Mucosa of rectum (tissue), 2 donors: ENCODE measurements around the gene ZNF536.
"Not testable (repeated sequence)": the region's sequence is repeated elsewhere in the genome, so short reads cannot be mapped to it uniquely, and the experiment has no call there.

Source experiments
- H3K27ac ChIP-seq, 2 donors: one replicate each; pipeline ENCODE4 v1.7.0; 2013; ENCODE audit warnings: inconsistent platforms in 2 of 2, low read depth in 2 of 2, low read length in 2 of 2
- H3K27me3 ChIP-seq, 2 donors: one replicate each; pipeline ENCODE4 v1.7.0; 2013; ENCODE audit warnings: low read length in 2 of 2; ENCODE audit not compliant: control insufficient read depth in 2 of 2, insufficient read depth in 2 of 2
- H3K36me3 ChIP-seq, 2 donors: one replicate each; pipeline ENCODE4 v1.7.0; 2013; ENCODE audit warnings: low read length in 2 of 2; ENCODE audit not compliant: control insufficient read depth in 2 of 2, insufficient read depth in 2 of 2
- H3K4me1 ChIP-seq, 2 donors: one replicate each; pipeline ENCODE4 v1.7.0; 2013; ENCODE audit warnings: low read length in 2 of 2, mild to moderate bottlenecking in 1 of 2; ENCODE audit not compliant: control insufficient read depth in 2 of 2, insufficient read depth in 2 of 2
- H3K4me3 ChIP-seq, 2 donors: one replicate each; pipeline ENCODE4 v1.7.0; 2013; ENCODE audit warnings: low read length in 2 of 2
- H3K9ac ChIP-seq, 2 donors: one replicate each; pipeline ENCODE4 v1.7.0; 2013; ENCODE audit warnings: low read length in 2 of 2, low read depth in 1 of 2, mild to moderate bottlenecking in 1 of 2
- H3K9me3 ChIP-seq, 2 donors: one replicate each; pipeline ENCODE4 v1.7.0; 2013; ENCODE audit warnings: low read length in 2 of 2; ENCODE audit not compliant: control insufficient read depth in 2 of 2
- donor health status: healthy.
- donor health status: Normal muscosa, but diverticular disease.

ZNF536 gene

GRCh38 chr19:30444686-30445232, 72.6 kb downstream of the ZNF536 start:
- Histone ChIP-seq H3K27ac (no peak overlapping the region), H3K27me3 (peaks cover 0 to 2% of the 10 kb centered on the region in 2 donors), H3K9ac (no peak overlapping the region), H3K4me1 (peaks cover 0 to 4% of the 10 kb centered on the region in 2 donors), H3K36me3 (no peaks in the 10 kb centered on the region), H3K9me3 (no peaks in the 10 kb centered on the region), H3K4me3 (no peak overlapping the region)

- no peak overlapping the region for H3K9ac ChIP-seq
- peaks cover 0 to 2% of the 10 kb centered on the region in 2 donors for H3K27me3 ChIP-seq
- H3K27ac ChIP-seq = no peak overlapping the region
- H3K4me1 ChIP-seq = peaks cover 0 to 4% of the 10 kb centered on the region in 2 donors
- no peak overlapping the region for H3K4me3 ChIP-seq
- no peaks in the 10 kb centered on the region for H3K9me3 ChIP-seq
- no peaks in the 10 kb centered on the region for H3K36me3 ChIP-seq
Measured at GRCh38 chr19:30445385-30445784, 73.2 kb downstream of the ZNF536 start.

GRCh38 chr19:30446120-30446519, 73.9 kb downstream of the ZNF536 start:
- not testable (repeated sequence) for H3K27me3 ChIP-seq, H3K9ac ChIP-seq, H3K4me1 ChIP-seq, H3K4me3 ChIP-seq, H3K27ac ChIP-seq, H3K36me3 ChIP-seq, H3K9me3 ChIP-seq

GRCh38 chr19:30446850-30447552, 74.8 kb downstream of the ZNF536 start:
- Histone ChIP-seq H3K27me3 (peaks cover 0 to 2% of the 10 kb centered on the region in 2 donors), H3K9me3 (no peaks in the 10 kb centered on the region), H3K27ac (no peak overlapping the region), H3K4me3 (no peak overlapping the region), H3K36me3 (no peaks in the 10 kb centered on the region), H3K9ac (no peak overlapping the region), H3K4me1 (peaks cover 0 to 4% of the 10 kb centered on the region in 2 donors)

GRCh38 chr19:30447553-30447870, 75.3 kb downstream of the ZNF536 start:
- Histone ChIP-seq H3K4me3 (no peak overlapping the region), H3K9ac (no peak overlapping the region), H3K36me3 (no peaks in the 10 kb centered on the region), H3K27me3 (peaks cover 0 to 2% of the 10 kb centered on the region in 2 donors), H3K27ac (no peak overlapping the region), H3K9me3 (no peaks in the 10 kb centered on the region), H3K4me1 (peaks cover 0 to 4% of the 10 kb centered on the region in 2 donors)

GRCh38 chr19:30448386-30449077, 76.3 kb downstream of the ZNF536 start:
- no peak overlapping the region for H3K4me3 ChIP-seq
- H3K9me3 ChIP-seq = no peaks in the 10 kb centered on the region
- peaks cover 0 to 4% of the 10 kb centered on the region in 2 donors for H3K4me1 ChIP-seq
- no peak overlapping the region for H3K27ac ChIP-seq
- H3K36me3 ChIP-seq = no peaks in the 10 kb centered on the region
- peaks cover 0 to 2% of the 10 kb centered on the region in 2 donors for H3K27me3 ChIP-seq
- no peak overlapping the region for H3K9ac ChIP-seq

- no peaks in the 10 kb centered on the region for H3K9me3 ChIP-seq
- H3K36me3 ChIP-seq = no peaks in the 10 kb centered on the region
- H3K27me3 ChIP-seq = peaks cover 0 to 2% of the 10 kb centered on the region in 2 donors
- H3K4me1 ChIP-seq = peaks cover 0 to 4% of the 10 kb centered on the region in 2 donors
- no peak overlapping the region for H3K27ac ChIP-seq
- H3K9ac ChIP-seq = no peak overlapping the region
- H3K4me3 ChIP-seq = no peak overlapping the region
Measured at GRCh38 chr19:30449078-30449590, 77.0 kb downstream of the ZNF536 start.

GRCh38 chr19:30449673-30450072, 77.5 kb downstream of the ZNF536 start:
- Histone ChIP-seq H3K9me3 (no peaks in the 10 kb centered on the region), H3K27ac (peak overlapping the region; percentile 4 to 13), H3K27me3 (peaks cover 0 to 2% of the 10 kb centered on the region in 2 donors), H3K36me3 (no peaks in the 10 kb centered on the region), H3K4me1 (peaks cover 0 to 4% of the 10 kb centered on the region in 2 donors), H3K4me3 (peak overlapping the region in 1 of 2 donors; percentile 41), H3K9ac (no peak overlapping the region)

GRCh38 chr19:30450100-30450499, 77.9 kb downstream of the ZNF536 start:
- Histone ChIP-seq H3K9ac (no peak overlapping the region), H3K27ac (peak overlapping the region in 1 of 2 donors; percentile 13)

GRCh38 chr19:30450835-30451321, 78.7 kb downstream of the ZNF536 start:
- Histone ChIP-seq H3K9me3 (no peaks in the 10 kb centered on the region), H3K27ac (peak overlapping the region in 1 of 2 donors; percentile 38), H3K27me3 (peaks cover 0 to 2% of the 10 kb centered on the region in 2 donors), H3K36me3 (no peaks in the 10 kb centered on the region), H3K4me3 (no peak overlapping the region), H3K9ac (no peak overlapping the region), H3K4me1 (peaks cover 0 to 4% of the 10 kb centered on the region in 2 donors)

More at GRCh38 chr19:30450100-30450499, 77.9 kb downstream of the ZNF536 start:
- Histone ChIP-seq H3K9me3 (no peaks in the 10 kb centered on the region), H3K27me3 (peaks cover 0 to 2% of the 10 kb centered on the region in 2 donors), H3K4me3 (peak overlapping the region in 1 of 2 donors; percentile 41), H3K36me3 (no peaks in the 10 kb centered on the region), H3K4me1 (peaks cover 0 to 4% of the 10 kb centered on the region in 2 donors)
